Activated naive CD8-positive, alpha-beta T cell treated with anti-CD3 and anti-CD28 coated beads for 36 hours (primary cell): ENCODE data around the gene IGF2BP2. TPM values are rescaled to one million over a fixed set of nuclear protein-coding genes. Genes with fewer than 3 reads are reported as not detected.
A peak's percentile ranks its signal among the peaks of the same experiment; 100 is the strongest.
"Not testable (repeated sequence)": the region's sequence is repeated elsewhere in the genome, so short reads cannot be mapped to it uniquely, and the experiment has no call there.

ENCODE experiments used
- DNase-seq: peaks from one replicate; pipeline ENCODE4 v3.0.0; 2021
- H3K27ac Mint-ChIP-seq: one replicate; pipeline ENCODE4 v1.8.0; 2022; ENCODE audit warnings: mild to moderate bottlenecking, moderate library complexity, mixed read lengths
- H3K27me3 Mint-ChIP-seq: one replicate; pipeline ENCODE4 v1.8.0; 2022; ENCODE audit warnings: mild to moderate bottlenecking, mixed read lengths
- H3K36me3 Mint-ChIP-seq: one replicate; pipeline ENCODE4 v1.8.0; 2021; ENCODE audit warnings: mild to moderate bottlenecking, mixed read lengths
- H3K4me1 Mint-ChIP-seq: one replicate; pipeline ENCODE4 v1.8.0; 2021; ENCODE audit warnings: mixed read lengths
- H3K4me3 Mint-ChIP-seq: one replicate; pipeline ENCODE4 v1.8.0; 2022; ENCODE audit warnings: mild to moderate bottlenecking, moderate library complexity, mixed read lengths
- H3K9me3 Mint-ChIP-seq: one replicate; pipeline ENCODE4 v1.8.0; 2022; ENCODE audit warnings: mixed read lengths
- total RNA-seq, 2 experiments: library from RNA; stranded (reverse); gene quantifications; one replicate each; pipeline ENCODE4 v1.2.3, GENCODE V29; 2021

The IGF2BP2 gene
- total RNA-seq, 2 experiments from 2014 or later, result 0.28 to 0.41 TPM

GRCh38 chr3:185685231-185686035 lies 139.4 kb downstream of the IGF2BP2 start:
- no peaks in the 10 kb centered on the region for H3K36me3 Mint-ChIP-seq
- no peaks in the 10 kb centered on the region for H3K4me1 Mint-ChIP-seq
- H3K27me3 Mint-ChIP-seq, result peaks cover 1% of the 10 kb centered on the region
- no peak for DNase-seq
- H3K9me3 Mint-ChIP-seq, result no peaks in the 10 kb centered on the region
- H3K27ac Mint-ChIP-seq, result no peak overlapping the region
- H3K4me3 Mint-ChIP-seq, result no peak overlapping the region

GRCh38 chr3:185680231-185680630 lies 144.6 kb downstream of the IGF2BP2 start:
- Mint-ChIP-seq H3K9me3 (peaks cover 16% of the 10 kb centered on the region), H3K27me3 (peaks cover 16% of the 10 kb centered on the region), H3K4me1 (no peaks in the 10 kb centered on the region), H3K4me3 (no peak overlapping the region), H3K27ac (no peak overlapping the region), H3K36me3 (no peaks in the 10 kb centered on the region)
- no peak for DNase-seq

GRCh38 chr3:185678027-185678426 lies 146.8 kb downstream of the IGF2BP2 start:
- no peaks in the 10 kb centered on the region for H3K36me3 Mint-ChIP-seq
- no peaks in the 10 kb centered on the region for H3K4me1 Mint-ChIP-seq
- H3K27me3 Mint-ChIP-seq, result peaks cover 20% of the 10 kb centered on the region
- no peak overlapping the region for H3K4me3 Mint-ChIP-seq
- no peak overlapping the region for H3K27ac Mint-ChIP-seq
- peaks cover 16% of the 10 kb centered on the region for H3K9me3 Mint-ChIP-seq
- no peak for DNase-seq

- Mint-ChIP-seq H3K4me1 (no peaks in the 10 kb centered on the region), H3K4me3 (no peak overlapping the region), H3K27ac (no peak overlapping the region), H3K27me3 (peaks cover 20% of the 10 kb centered on the region), H3K9me3 (peaks cover 16% of the 10 kb centered on the region), H3K36me3 (no peaks in the 10 kb centered on the region)
- no peak for DNase-seq
Observed at GRCh38 chr3:185677146-185677829, 147.6 kb downstream of the IGF2BP2 start.

- Mint-ChIP-seq H3K27me3 (peaks cover 13% of the 10 kb centered on the region), H3K4me3 (no peak overlapping the region), H3K4me1 (no peaks in the 10 kb centered on the region), H3K9me3 (no peaks in the 10 kb centered on the region), H3K36me3 (no peaks in the 10 kb centered on the region), H3K27ac (no peak overlapping the region)
- DNase-seq, result no peak
Observed at GRCh38 chr3:185667574-185667973, 157.3 kb downstream of the IGF2BP2 start.

GRCh38 chr3:185663929-185664328 lies 160.9 kb downstream of the IGF2BP2 start:
- H3K9me3 Mint-ChIP-seq, result no peaks in the 10 kb centered on the region
- no peaks in the 10 kb centered on the region for H3K36me3 Mint-ChIP-seq
- H3K27ac Mint-ChIP-seq, result no peak overlapping the region
- no peaks in the 10 kb centered on the region for H3K4me1 Mint-ChIP-seq
- H3K27me3 Mint-ChIP-seq, result peaks cover 15% of the 10 kb centered on the region
- H3K4me3 Mint-ChIP-seq, result no peak overlapping the region
- DNase-seq, result no peak

- no peaks in the 10 kb centered on the region for H3K36me3 Mint-ChIP-seq
- H3K4me3 Mint-ChIP-seq, result no peak overlapping the region
- DNase-seq, result no peak
- peaks cover 15% of the 10 kb centered on the region for H3K27me3 Mint-ChIP-seq
- H3K9me3 Mint-ChIP-seq, result no peaks in the 10 kb centered on the region
- H3K27ac Mint-ChIP-seq, result no peak overlapping the region
- no peaks in the 10 kb centered on the region for H3K4me1 Mint-ChIP-seq
Observed at GRCh38 chr3:185661772-185662171, 163.1 kb downstream of the IGF2BP2 start.

GRCh38 chr3:185661296-185661695 lies 163.5 kb downstream of the IGF2BP2 start:
- DNase-seq, H3K4me1 Mint-ChIP-seq, H3K9me3 Mint-ChIP-seq, H3K27ac Mint-ChIP-seq, H3K4me3 Mint-ChIP-seq, H3K36me3 Mint-ChIP-seq: not testable (repeated sequence)
- peaks cover 15% of the 10 kb centered on the region for H3K27me3 Mint-ChIP-seq

- Mint-ChIP-seq H3K36me3 (no peaks in the 10 kb centered on the region), H3K4me1 (no peaks in the 10 kb centered on the region), H3K9me3 (no peaks in the 10 kb centered on the region), H3K27ac (no peak overlapping the region), H3K4me3 (no peak overlapping the region), H3K27me3 (peaks cover 15% of the 10 kb centered on the region)
- DNase-seq, result peak; percentile 60
Observed at GRCh38 chr3:185659942-185660921, 164.6 kb downstream of the IGF2BP2 start.

GRCh38 chr3:185658943-185659342 lies 165.9 kb downstream of the IGF2BP2 start:
- no peaks in the 10 kb centered on the region for H3K4me1 Mint-ChIP-seq
- H3K4me3 Mint-ChIP-seq, result no peak overlapping the region
- no peak for DNase-seq
- no peaks in the 10 kb centered on the region for H3K9me3 Mint-ChIP-seq
- H3K36me3 Mint-ChIP-seq, result no peaks in the 10 kb centered on the region
- H3K27ac Mint-ChIP-seq, result no peak overlapping the region
- H3K27me3 Mint-ChIP-seq, result peaks cover 7% of the 10 kb centered on the region

GRCh38 chr3:185658504-185658912 lies 166.3 kb downstream of the IGF2BP2 start:
- H3K4me3 Mint-ChIP-seq, result no peak overlapping the region
- peaks cover 7% of the 10 kb centered on the region for H3K27me3 Mint-ChIP-seq
- no peaks in the 10 kb centered on the region for H3K36me3 Mint-ChIP-seq
- H3K27ac Mint-ChIP-seq, result no peak overlapping the region
- DNase-seq, result no peak
- H3K4me1 Mint-ChIP-seq, result no peaks in the 10 kb centered on the region
- H3K9me3 Mint-ChIP-seq, result no peaks in the 10 kb centered on the region

GRCh38 chr3:185657691-185658503 lies 166.9 kb downstream of the IGF2BP2 start:
- H3K27ac Mint-ChIP-seq, result no peak overlapping the region
- H3K27me3 Mint-ChIP-seq, result peaks cover 3% of the 10 kb centered on the region
- H3K9me3 Mint-ChIP-seq, result no peaks in the 10 kb centered on the region
- H3K4me1 Mint-ChIP-seq, result no peaks in the 10 kb centered on the region
- no peak for DNase-seq
- no peak overlapping the region for H3K4me3 Mint-ChIP-seq
- H3K36me3 Mint-ChIP-seq, result no peaks in the 10 kb centered on the region

GRCh38 chr3:185657211-185657610 lies 167.6 kb downstream of the IGF2BP2 start:
- H3K36me3 Mint-ChIP-seq, result no peaks in the 10 kb centered on the region
- H3K27ac Mint-ChIP-seq, result no peak overlapping the region
- no peak overlapping the region for H3K4me3 Mint-ChIP-seq
- peaks cover 2% of the 10 kb centered on the region for H3K27me3 Mint-ChIP-seq
- no peak for DNase-seq
- H3K4me1 Mint-ChIP-seq, result no peaks in the 10 kb centered on the region
- no peaks in the 10 kb centered on the region for H3K9me3 Mint-ChIP-seq

- no peak overlapping the region for H3K4me3 Mint-ChIP-seq
- peaks cover 2% of the 10 kb centered on the region for H3K27me3 Mint-ChIP-seq
- DNase-seq, result no peak
- no peak overlapping the region for H3K27ac Mint-ChIP-seq
- H3K4me1 Mint-ChIP-seq, result no peaks in the 10 kb centered on the region
- no peaks in the 10 kb centered on the region for H3K9me3 Mint-ChIP-seq
- no peaks in the 10 kb centered on the region for H3K36me3 Mint-ChIP-seq
Observed at GRCh38 chr3:185656321-185656840, 168.5 kb downstream of the IGF2BP2 start.
